ENCODE data around the gene CAPN11.

DNA sequence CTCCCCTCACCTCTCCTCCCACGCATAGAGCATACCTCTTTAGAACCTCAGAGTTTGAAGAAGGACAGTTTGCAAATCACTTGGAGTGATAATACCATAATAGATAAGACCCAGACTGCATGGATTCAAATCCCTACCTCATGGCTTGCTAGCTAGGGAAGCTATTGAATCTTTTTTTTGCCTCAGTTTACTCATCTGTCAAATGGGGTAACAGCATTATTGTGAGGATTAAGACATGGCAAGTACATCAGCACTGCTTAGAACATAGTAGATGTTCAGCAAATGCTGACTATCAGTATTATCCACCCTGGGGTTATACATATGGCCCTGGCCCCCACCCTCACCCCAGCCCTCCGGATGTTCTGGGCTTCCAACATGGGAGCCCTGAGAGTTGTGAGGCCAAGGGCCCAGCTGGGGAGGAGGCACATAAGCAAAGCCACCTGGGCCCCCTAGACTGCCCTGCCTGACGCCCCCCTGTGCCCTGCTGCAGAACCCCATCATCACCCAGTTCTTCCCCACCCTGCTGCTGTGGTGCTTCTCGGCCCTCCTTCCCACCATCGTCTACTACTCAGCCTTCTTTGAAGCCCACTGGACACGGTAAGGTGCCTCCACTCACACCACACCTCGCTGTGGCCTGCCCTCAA lies 9.1 kb upstream of the CAPN11 start:
- TF ChIP-seq ZNF274 (IDR thresholded peaks at IDR 0.05; ENCODE audit: low read depth, low read length), result no peak
- TF ChIP-seq SUZ12 (IDR thresholded peaks at IDR 0.05; ENCODE audit: extremely low read depth, insufficient read depth, insufficient read length), result no peak
- no peak for TF ChIP-seq YY1 (IDR thresholded peaks at IDR 0.05; ENCODE audit: insufficient read depth, insufficient read length)
